ENCODE results near the gene TUBGCP3. TPM values are rescaled to one million over a fixed set of nuclear protein-coding genes. Genes with fewer than 3 reads are reported as not detected.

Gene TUBGCP3
- total and polyA plus RNA-seq, 4 donors = 6.7 to 31.0 (median 17.3) TPM

DNA sequence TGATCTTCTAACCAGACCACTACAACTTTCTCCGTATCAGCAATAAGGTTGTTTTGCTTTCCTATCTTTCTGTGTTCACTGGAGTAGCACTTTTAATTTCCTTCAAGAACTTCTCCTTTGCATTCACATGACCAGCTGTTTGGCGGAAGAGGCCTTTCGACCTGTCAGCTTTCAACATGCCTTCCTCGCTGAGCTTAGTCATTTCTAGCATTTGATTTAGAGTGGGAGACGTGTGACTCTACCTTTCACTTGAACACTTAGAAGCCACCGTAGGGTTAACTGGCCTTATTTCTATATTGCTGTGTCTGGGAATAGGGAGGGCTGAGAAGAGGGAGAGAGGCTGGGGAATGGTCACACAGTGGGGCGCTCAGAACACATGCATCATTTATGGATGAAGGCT lies 104.7 kb downstream of the TUBGCP3 start:
- Histone ChIP-seq H3K27ac (ENCODE audit: low read depth in 1 of 2, low read length in 2 of 2) (no peak overlapping the region), H3K9ac (ENCODE audit: low read depth in 1 of 2, low read length in 2 of 2) (no peak overlapping the region), H3K4me1 (ENCODE audit: control insufficient read depth in 4 of 4, insufficient read depth in 4 of 4, low read length in 3 of 4) (no peaks in the 10 kb centered on the region), H3K27me3 (ENCODE audit: control insufficient read depth in 4 of 4, insufficient read depth in 4 of 4, low read length in 3 of 4) (no peaks in the 10 kb centered on the region), H3K36me3 (ENCODE audit: control insufficient read depth in 4 of 4, insufficient read depth in 3 of 4, low read depth in 1 of 4, low read length in 3 of 4) (peaks cover 0 to 9% (median 5%) of the 10 kb centered on the region in 4 donors), H3K4me3 (ENCODE audit: low read depth in 1 of 3, low read length in 3 of 3) (no peak overlapping the region), H3K9me3 (ENCODE audit: control insufficient read depth in 4 of 4, low read length in 3 of 4) (no peaks in the 10 kb centered on the region)
- TF ChIP-seq, protein P1, sequence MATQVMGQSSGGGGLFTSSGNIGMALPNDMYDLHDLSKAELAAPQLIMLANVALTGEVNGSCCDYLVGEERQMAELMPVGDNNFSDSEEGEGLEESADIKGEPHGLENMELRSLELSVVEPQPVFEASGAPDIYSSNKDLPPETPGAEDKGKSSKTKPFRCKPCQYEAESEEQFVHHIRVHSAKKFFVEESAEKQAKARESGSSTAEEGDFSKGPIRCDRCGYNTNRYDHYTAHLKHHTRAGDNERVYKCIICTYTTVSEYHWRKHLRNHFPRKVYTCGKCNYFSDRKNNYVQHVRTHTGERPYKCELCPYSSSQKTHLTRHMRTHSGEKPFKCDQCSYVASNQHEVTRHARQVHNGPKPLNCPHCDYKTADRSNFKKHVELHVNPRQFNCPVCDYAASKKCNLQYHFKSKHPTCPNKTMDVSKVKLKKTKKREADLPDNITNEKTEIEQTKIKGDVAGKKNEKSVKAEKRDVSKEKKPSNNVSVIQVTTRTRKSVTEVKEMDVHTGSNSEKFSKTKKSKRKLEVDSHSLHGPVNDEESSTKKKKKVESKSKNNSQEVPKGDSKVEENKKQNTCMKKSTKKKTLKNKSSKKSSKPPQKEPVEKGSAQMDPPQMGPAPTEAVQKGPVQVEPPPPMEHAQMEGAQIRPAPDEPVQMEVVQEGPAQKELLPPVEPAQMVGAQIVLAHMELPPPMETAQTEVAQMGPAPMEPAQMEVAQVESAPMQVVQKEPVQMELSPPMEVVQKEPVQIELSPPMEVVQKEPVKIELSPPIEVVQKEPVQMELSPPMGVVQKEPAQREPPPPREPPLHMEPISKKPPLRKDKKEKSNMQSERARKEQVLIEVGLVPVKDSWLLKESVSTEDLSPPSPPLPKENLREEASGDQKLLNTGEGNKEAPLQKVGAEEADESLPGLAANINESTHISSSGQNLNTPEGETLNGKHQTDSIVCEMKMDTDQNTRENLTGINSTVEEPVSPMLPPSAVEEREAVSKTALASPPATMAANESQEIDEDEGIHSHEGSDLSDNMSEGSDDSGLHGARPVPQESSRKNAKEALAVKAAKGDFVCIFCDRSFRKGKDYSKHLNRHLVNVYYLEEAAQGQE (IDR thresholded peaks at IDR 0.05) = no peak
- TF ChIP-seq NR2F2 (IDR thresholded peaks at IDR 0.05) (no peak), RAD21 (IDR thresholded peaks at IDR 0.05) (no peak), TAF1 (conservative IDR thresholded peaks at IDR 0.05) (no peak), GABPA (IDR thresholded peaks at IDR 0.05 in 1 of 2, conservative IDR thresholded peaks at IDR 0.05 in 1 of 2) (no peak), MAX (IDR thresholded peaks at IDR 0.05) (no peak), JUND (IDR thresholded peaks at IDR 0.05) (no peak), HNF4A (conservative IDR thresholded peaks at IDR 0.05) (no peak), EGR1 (IDR thresholded peaks at IDR 0.05; ENCODE audit: low read depth in 2 of 2) (no peak), SP1 (IDR thresholded peaks at IDR 0.05) (no peak), FOXA1 (IDR thresholded peaks at IDR 0.05) (no peak), RXRA (IDR thresholded peaks at IDR 0.05) (no peak), CTCF (IDR thresholded peaks at IDR 0.05; ENCODE audit: low read depth, low read length, missing input control) (no peak), YY1 (IDR thresholded peaks at IDR 0.05) (no peak), FOXA2 (IDR thresholded peaks at IDR 0.05) (no peak), HNF4G (IDR thresholded peaks at IDR 0.05) (no peak)
- TF ChIP-seq, protein P2, sequence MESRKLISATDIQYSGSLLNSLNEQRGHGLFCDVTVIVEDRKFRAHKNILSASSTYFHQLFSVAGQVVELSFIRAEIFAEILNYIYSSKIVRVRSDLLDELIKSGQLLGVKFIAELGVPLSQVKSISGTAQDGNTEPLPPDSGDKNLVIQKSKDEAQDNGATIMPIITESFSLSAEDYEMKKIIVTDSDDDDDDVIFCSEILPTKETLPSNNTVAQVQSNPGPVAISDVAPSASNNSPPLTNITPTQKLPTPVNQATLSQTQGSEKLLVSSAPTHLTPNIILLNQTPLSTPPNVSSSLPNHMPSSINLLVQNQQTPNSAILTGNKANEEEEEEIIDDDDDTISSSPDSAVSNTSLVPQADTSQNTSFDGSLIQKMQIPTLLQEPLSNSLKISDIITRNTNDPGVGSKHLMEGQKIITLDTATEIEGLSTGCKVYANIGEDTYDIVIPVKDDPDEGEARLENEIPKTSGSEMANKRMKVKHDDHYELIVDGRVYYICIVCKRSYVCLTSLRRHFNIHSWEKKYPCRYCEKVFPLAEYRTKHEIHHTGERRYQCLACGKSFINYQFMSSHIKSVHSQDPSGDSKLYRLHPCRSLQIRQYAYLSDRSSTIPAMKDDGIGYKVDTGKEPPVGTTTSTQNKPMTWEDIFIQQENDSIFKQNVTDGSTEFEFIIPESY (IDR thresholded peaks at IDR 0.05) = no peak
- WGBS = 94% methylated on average over 7 of the region's 7 CpGs
- no peak for DNase-seq (ENCODE audit: low spot score)

DNA sequence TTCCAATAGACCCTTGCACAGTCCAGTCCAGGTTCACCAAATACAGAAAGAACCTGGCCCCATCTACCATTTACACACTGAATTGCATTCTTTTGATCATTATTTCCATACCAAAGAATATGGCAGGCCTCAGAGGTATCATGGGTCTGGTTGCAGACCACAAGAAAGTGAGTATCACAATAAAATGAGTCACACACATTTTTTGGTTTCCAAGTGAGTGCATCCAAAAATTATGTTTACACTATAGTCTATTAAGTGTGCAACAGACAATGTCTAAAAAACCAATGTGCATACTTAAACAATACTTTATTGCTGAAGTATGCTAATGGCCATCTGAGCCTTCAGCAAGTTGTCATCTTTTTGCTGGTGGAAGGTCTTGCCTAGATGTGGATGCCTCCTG lies 106.5 kb downstream of the TUBGCP3 start:
- no peak for TF ChIP-seq FOXA2 (IDR thresholded peaks at IDR 0.05)
- TF ChIP-seq GABPA (IDR thresholded peaks at IDR 0.05 in 1 of 2, conservative IDR thresholded peaks at IDR 0.05 in 1 of 2) = no peak
- TF ChIP-seq, protein P3, sequence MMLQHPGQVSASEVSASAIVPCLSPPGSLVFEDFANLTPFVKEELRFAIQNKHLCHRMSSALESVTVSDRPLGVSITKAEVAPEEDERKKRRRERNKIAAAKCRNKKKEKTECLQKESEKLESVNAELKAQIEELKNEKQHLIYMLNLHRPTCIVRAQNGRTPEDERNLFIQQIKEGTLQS (IDR thresholded peaks at IDR 0.05) = no peak
- TF ChIP-seq, protein P1 (IDR thresholded peaks at IDR 0.05) = no peak
- no peak for TF ChIP-seq TAF1 (conservative IDR thresholded peaks at IDR 0.05)
- TF ChIP-seq NR2F2 (IDR thresholded peaks at IDR 0.05) = no peak
- TF ChIP-seq EGR1 (IDR thresholded peaks at IDR 0.05; ENCODE audit: low read depth in 2 of 2) = no peak
- no peak for TF ChIP-seq YY1 (IDR thresholded peaks at IDR 0.05)
- TF ChIP-seq, protein P2 (IDR thresholded peaks at IDR 0.05) = no peak
- H3K9ac ChIP-seq (ENCODE audit: low read depth in 1 of 2, low read length in 2 of 2) = no peak overlapping the region
- H3K4me1 ChIP-seq (ENCODE audit: control insufficient read depth in 4 of 4, insufficient read depth in 4 of 4, low read length in 3 of 4) = peaks cover 2 to 10% (median 6%) of the 10 kb centered on the region in 4 donors
- no peaks in the 10 kb centered on the region for H3K27me3 ChIP-seq (ENCODE audit: control insufficient read depth in 4 of 4, insufficient read depth in 4 of 4, low read length in 3 of 4)
- H3K36me3 ChIP-seq (ENCODE audit: control insufficient read depth in 4 of 4, insufficient read depth in 3 of 4, low read depth in 1 of 4, low read length in 3 of 4) = peaks cover 0 to 5% (median 3%) of the 10 kb centered on the region in 4 donors
- no peak overlapping the region for H3K27ac ChIP-seq (ENCODE audit: low read depth in 1 of 2, low read length in 2 of 2)
- no peak for DNase-seq (ENCODE audit: low spot score)
- no peak overlapping the region for H3K4me3 ChIP-seq (ENCODE audit: low read depth in 1 of 3, low read length in 3 of 3)
- H3K9me3 ChIP-seq (ENCODE audit: control insufficient read depth in 4 of 4, low read length in 3 of 4) = no peaks in the 10 kb centered on the region
